HG03139 (cell line): ENCODE data around the gene DUSP10.

Experiments
- ATAC-seq: cut with Tn5 transposase; IDR thresholded peaks from one replicate; pipeline ENCODE4 v1.9.1; 2021; ENCODE audit not compliant: unreplicated experiment

The DUSP10 gene

DNA sequence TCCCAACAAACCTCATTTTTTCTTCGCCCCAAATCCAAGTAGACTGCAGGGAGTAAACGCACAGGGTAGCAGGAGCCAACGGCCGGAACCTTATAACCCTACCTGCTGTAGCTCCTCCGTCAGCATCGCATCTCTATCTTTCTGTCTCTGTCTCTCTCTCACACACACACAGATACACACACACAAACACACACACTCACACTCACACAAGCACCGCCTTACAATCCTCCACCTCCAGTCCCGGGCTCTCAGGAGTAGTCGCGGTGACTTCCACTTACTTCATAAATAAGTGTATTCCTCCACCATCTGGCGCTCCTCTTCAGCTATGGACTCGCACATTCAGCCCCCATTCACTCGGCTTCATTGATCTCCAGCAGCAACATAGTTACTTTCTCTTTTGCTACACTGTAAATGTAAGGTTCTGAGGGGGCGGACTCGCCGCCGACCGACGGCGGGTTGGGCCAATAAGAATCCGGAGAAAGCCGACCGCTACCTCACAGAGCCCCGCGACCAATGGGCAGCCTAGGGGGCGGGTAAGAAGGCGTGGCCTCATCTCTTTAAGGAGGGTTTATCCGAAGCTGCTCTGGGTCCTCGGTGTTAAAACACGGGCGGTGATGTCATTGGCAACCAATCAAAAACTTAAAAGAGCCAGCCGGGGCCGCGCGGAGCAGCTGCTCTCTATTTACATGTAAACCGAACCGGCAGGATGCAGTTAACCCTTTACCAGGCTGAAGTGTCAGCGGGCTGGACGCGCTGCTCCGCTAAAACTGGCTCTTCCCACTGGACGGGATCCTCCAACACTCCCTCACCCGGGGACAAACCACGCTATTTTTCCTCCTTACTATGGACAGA is at the start of gene DUSP10:
Gene DUSP10 (minus strand): TSS at position 387 of the 852 bp plus-strand sequence. CDS start 2,345 bp downstream, outside the sequence.
- peak; percentile 77 for ATAC-seq

DNA sequence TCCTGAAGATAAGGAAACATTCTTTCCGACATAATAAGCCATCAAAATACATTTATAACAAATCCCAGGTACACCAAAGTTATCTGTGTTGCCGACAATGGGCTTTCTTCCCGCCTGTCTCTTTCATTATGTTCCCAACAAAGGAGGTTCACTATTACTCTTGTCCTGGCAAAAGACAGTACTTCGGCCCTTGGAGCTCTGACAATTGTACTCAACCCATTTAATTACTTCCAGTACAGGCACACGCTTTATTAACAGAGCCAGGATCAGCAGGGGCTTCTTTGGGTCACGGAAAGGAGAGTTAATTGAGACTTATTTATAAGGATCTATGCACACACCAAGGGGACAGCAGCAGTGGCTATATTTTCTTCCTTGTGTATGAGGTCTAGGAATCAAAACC is 46.6 kb upstream of the DUSP10 start:
- ATAC-seq: no peak

DNA sequence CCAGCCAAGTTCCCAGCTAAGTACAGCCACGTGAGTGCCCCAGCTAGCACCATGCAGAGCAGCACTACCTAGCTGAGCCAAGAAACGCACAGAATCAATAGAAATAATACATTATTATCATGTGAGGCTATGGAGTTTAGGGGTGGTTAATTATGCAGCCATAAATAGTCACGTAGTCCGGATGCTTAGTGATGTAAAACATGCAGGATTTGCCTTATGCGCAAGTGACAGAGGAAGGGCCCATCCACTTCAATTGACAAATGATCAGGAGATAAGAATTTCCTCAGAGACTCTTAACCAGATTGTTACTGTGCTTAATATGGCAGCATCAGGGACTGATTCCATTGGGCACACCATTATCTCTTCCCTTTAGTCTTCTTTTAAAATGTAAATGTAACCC is 44.8 kb upstream of the DUSP10 start:
- ATAC-seq: no peak

DNA sequence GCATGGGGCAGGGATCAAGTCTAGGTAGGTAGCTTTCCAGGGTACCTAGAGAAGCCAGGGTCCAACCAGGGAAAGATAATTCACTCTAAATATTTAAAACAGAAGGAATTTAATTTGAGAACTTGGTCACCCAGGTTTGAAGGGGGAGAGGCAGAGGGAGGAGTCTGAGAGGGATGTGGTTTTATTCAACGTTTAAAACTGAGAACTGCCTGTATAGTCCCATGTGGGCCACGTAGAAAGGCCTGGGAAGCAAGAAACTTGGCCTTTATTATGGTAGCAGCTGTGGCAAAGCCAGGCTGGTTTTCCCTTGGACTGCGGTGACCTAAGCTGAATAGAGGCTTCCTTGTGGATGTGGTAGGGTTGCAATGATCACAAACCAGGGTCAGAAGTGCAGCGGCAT is 42.0 kb upstream of the DUSP10 start:
- ATAC-seq: peak; percentile 39

DNA sequence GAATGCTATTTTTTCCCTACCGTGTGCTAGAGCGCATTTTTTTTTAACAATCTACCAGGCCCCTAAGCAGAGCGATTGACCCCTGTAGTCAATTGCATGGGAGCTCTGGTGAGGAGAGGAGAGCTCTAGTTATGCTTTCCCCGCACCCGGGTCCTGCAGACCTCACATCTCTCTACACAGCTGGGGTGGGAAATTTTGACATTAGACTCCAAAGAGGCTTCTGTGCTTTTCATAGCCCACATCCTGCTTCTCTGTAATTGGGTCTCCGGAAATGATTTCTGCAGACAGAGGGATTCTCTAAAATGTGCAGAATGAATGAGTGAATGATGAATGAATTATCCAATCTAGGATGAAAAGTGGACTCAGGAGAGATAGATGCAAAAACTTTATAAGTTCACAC is 41.5 kb upstream of the DUSP10 start:
- peak; percentile 33 for ATAC-seq

DNA sequence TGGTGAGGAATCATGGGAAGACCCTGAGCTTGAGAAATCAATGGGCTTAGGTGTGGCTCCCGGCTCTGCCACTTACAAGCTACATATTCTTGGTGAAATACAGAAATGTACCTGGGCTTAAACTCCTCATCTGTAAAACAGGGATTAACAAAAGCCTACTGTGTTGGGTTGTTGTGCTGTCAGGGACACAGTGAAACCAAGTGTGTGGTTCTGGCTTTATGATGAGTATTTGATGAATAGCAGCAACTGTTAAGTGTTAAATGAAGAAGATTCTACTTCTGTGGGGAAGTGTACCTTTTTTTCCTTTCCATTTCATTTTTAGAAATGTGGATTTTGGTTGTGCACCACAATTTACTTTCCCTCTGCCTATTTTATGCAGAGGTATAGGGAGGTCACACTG is 41.1 kb upstream of the DUSP10 start:
- no peak for ATAC-seq

DNA sequence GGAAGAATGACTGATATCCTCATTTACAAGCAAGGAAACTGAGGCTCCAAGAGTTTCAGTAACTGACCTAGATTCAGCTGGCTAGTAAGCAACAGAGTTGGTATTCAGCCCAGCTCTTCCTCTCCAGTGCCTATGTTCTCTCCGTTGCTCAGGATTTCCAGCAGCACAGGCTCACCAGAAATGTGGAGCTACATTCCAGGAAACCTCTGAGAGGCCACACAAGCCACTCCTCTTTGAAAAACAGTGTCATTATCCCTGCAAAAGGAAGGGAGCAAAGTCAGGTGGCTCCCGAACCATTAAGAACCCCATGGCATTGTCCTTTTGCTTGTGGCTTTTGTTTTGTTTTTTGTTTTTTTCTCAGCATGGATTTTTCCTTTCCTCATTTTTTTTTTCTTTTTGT is 40.6 kb upstream of the DUSP10 start:
- ATAC-seq: no peak

DNA sequence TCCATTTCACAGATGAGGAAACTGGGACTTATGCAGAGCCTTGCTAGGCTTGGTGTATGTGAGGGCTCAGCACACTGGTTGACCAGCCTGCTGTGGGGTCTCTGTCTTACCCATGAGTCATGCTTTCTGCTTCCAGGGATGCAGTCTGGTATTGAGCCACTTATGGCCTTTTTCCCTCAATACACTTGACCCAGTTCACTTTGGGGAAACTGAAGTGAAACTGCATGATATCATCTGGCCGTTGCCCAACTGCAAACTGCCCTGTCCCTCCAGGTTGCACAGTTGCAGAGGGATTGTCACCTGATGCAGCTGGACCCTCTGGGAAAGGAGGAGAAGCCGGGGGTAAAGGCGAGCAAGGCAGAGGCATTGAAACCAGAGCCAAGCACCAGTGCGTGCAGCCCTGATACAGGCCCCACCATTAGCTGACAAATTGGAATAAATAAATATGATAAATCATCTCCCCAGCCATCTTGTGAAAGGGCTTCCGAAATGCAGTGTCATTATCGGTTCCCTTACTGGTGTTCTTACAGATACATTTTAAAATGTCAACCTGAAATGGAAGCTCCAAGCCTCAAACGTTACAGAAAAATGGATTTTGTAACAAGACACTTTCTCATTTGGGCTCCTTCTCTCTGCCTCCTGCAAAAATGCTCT is 39.3 kb upstream of the DUSP10 start:
- no peak for ATAC-seq

DNA sequence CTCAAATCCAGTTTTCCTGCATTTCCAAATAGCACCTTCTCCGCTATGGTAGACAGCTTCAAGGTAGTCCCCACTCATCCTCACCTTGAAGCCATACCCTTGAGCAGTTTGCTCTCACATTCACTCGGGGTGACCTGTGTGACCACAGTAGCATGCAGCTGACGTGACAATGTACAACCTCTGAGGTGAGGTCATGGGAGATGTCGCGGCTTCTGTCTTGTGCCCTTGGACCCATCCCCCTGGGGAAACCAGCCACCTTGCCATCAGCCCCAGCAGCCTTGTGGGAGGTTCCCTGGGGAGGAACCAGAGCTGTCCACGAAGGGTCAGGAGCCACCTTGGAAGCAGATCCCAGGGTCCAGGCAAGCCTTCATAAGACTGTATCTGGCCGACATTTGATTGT is 38.3 kb upstream of the DUSP10 start:
- no peak for ATAC-seq

DNA sequence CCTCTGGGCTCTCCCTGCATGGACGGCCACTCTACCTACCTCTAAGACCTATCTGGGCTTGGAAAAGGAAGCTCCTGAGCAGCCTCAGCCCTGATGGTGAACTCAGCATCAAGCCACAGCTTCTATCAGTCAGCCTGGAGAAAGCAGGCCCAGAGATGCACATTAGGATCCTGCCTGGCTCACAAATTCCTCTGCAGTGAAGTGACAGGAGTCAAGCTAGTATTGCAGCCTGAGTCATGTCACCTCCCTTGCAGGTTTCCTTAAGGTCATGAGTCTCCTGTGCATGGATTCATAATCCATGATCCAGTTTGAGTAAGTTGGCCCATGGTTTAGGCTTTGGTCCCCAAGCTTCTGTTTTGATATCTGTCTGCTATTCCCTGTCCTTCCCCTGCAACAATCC is 37.9 kb upstream of the DUSP10 start:
- ATAC-seq: no peak

DNA sequence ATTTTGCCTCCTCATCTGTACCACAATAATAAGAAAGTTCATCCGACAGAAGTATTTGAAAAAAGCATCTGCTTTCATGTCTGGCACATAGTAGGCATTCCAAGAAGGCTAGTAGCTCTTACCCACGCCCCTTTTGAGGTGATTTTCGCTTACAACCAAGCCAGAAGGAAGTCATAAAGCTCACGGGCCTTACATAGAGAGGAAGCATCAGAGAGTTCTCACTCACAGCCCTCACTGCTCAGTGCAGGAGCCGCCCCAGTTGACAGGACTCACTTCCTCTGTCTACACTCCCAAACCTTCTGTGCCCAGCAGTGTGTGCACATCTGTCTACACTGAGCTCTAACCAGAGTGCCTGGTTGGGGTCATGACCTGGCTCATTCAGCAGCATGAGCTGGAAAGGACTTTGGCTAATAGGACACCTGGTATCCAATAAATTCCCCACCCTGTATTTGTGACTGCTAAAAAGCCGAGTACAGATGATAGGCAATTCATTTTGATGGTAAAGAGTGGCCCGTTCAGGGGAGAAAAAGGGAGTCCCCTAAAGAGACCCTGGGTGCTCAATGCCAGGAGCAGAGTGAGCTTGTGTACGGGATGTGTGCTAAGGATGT is 36.8 kb upstream of the DUSP10 start:
- ATAC-seq: peak; percentile 25

DNA sequence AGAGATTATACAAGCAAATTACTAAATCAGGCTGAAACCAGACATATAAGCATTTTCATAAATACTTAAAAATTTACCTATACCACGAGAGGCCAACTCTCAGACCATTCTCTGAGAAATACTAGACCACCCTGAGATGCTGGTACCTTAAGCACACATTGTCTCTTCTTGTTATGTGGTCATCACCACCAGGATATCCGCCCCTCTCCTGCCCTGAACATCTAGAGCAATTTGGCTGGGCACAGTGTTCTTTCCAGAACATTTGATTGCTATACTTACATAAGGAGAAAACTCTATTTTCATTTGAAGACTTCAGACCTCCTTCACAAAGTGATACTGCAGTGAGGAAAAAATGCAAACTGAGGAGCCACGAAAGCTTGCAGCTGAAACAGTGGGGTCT is 36.2 kb upstream of the DUSP10 start:
- ATAC-seq: peak; percentile 28

DNA sequence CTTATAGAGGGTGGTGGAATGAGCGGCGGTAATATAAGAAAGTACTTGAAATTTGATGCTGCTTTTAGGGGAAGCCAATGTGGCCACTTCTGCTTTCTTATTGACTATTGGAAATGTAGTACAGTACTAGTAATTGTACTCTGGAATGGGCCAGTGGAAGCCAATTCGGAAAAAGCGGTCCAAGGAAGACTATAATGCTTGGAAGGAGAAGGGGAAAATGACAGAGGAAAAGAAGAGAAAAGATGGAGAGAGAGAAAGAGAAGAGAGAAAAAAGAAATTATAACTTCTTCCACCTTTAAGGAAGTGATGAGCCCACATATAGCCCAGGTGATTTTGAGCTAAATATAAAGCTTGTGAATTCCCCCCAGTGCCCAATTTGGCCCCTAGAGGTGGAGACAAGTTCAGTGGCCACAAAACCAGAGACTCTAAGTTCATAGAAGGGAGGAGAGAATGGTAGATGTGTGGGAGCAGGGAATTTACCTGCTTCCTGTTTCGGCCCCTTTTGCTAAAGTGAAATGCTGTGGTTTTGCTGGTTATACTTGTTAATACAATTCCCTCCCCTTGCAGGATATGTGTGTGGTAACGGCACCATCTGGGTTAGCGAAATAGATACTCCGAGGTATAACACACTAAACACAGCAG is 35.7 kb upstream of the DUSP10 start:
- ATAC-seq: peak; percentile 56

DNA sequence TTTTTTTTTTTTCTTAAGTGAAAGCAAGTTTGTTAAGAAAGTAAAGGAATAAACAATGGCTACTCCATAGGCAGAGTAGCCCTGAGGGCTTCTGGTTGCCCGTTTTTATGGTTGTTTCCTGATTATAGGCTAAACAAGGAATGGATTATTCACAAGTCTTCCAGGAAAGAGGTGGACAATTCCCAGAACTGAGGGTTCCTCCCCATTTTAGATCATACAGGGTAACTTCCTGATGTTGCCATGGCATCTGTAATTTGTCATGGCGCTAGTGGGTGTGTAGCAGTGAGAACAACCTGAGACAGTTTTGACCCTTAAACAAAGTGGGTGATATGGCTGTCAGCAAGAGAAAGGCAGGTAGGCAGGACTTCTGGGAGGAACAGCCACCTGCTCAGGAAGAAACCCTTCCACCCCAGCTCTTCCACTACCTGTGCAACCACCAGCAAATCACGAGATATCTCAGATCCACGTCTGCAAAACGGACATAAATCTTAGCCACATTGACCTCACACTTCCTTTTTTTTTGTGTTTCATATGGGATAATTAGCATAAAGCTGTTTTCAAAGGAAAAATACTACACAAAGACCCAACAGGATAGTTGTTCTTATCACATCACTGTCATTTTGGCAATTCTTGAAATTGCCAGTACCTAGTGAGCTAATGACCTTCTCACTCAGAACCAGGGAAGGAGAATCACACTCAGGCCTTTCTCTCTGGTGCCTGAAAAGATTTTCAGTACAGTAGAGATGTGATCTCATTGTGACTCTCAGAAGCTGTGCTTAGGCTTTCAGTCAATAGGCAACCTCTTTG is 34.8 kb upstream of the DUSP10 start:
- peak; percentile 28 for ATAC-seq

DNA sequence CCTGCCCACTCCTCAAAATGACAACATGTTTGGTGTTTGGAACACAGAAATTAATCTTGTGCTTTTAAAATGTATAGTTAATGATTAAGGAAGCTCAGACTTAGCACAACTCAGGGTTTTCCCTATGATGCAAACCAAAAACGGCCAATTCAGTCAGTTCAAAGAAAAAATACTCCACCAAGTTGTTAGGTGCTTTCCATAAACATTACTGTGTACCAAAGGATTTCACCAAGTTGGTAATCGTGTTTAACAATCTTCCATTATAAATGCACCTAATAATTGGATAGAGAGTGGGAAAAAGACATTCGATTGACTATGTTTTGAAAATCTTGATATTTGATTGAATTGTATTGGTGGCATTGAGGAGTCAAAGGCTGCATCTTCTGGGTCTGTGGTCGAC is 33.3 kb upstream of the DUSP10 start:
- ATAC-seq: no peak

DNA sequence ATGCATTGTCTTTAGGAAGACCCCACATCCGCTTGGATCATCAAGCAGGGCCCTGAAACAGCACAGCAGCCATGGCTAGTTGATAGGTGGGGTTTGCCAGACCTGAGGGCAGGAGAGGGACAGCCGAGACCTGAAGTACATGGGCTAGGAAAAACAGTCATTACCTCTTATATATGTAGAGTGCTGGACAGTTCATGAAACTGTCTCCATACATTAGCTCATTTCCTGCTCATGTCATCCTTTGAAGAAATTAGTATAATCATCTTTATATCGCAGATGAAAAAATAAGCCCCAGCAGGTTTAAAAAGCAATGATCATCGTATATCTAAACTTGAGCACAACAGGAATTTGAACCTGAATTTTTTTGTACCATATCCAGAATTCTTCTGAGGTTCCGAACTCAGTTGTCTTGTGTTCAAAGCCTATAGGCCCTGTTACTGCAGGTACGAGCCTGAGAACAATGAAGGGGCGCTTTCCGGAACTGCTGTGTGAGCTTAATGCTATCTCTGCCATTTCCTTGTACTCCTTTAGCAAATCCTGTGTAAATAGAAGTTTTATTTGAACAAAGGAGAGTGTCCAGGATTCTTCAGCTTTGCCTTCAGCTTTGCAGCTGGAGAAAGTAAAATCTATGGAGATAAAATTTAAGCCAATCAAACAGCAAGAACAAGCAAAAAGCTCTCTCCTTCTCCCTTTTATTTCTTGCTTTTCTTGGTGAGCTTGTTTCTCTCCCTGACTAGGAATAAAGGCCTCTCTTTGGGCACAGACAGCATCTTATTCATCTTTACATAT is 32.4 kb upstream of the DUSP10 start:
- ATAC-seq: no peak

DNA sequence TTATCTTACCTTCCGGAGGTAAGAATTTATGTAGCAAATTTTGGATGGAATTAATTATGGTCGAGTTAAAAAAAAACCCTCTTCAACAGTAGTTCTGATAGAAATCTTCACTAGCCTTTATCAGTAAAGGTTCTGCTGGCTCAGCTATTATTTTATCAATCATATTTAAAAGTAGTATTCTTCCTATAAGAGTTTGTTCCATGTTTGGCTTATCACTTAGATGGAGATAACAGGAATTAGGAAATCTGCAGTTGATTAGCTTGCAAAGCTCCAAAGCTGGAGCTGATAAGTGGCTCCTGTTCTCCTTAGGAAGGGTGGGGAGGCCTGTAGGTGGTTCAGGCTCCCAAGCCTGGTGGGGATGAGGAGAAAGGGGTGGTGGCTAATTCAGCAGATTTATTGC is 31.5 kb upstream of the DUSP10 start:
- ATAC-seq: no peak

DNA sequence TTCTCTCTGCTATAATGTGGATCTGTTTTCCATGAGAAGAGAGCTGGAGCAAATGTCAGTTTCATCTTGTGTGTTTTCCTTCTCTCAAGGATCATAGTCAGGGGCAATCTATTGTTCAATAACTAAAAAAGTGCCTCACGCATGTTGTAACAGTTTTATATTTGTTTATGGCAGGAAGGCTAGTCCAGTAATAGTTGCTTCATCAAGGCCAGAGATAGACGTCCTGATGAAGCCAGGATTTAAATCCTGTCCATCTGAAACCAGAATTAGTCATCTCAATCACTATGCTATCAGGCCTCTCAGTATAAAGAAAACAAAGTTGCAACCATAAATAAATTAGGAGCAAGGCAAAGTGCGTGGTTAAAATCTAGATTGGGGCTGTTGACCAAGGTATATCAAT is 30.2 kb upstream of the DUSP10 start:
- ATAC-seq: no peak

DNA sequence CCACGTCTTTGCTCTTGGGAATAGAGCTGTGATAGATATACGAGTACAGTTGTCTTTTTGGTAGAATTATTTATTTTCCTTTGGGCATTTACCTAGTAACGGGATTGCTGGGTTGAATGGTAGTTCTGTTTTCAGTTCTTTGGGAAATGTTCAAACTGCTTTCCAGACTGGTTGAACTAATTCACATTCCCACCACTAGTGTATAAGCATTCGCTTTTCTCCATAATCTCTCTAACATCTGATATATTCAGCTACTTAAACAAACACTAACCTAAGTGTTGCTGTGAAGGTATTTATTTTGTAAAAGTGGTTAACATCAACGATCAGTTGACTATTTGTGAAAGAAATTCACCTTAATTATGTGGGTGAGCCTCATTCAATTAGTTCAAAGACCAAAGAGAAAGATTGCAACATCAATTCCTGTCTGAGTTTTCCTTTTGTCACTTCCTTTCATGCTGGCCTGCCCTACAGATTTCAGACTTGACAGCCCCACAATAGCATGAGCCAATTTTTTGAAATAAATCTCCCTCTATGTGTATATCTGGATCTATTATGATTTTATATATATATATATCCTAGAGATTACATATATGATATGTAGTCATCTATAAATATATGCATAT is 26.7 kb upstream of the DUSP10 start:
- no peak for ATAC-seq

DNA sequence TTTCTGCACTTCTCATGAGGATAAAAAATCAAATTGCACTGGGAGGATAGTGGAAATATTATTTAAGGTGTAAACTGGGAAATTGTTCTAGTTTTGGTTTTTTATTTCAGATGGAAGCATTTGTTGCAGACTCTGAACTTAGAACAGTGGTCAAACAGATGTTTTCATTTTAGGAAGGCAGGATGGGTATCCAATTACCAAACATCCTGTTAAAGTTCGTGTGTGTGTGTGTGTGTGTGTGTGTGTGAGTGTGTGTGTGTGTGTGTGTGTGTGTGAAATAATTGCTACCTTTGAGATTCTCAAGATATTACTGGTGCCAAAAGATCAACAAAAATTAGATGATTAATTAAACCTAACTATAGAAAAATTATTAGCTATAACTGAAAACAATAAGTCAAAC is 24.3 kb upstream of the DUSP10 start:
- no peak for ATAC-seq
